Inflammatory macrophage (primary cell): ENCODE data around the gene CTIF.

Source experiments
- DNase-seq, 2 donors: peaks; one replicate each; pipeline ENCODE4 v3.0.0-alpha.2; 2020 to 2022

Gene CTIF

GRCh38 chr18:48533340-48534070 lies 5.3 kb upstream of the CTIF start:
- no peak for DNase-seq

DNA sequence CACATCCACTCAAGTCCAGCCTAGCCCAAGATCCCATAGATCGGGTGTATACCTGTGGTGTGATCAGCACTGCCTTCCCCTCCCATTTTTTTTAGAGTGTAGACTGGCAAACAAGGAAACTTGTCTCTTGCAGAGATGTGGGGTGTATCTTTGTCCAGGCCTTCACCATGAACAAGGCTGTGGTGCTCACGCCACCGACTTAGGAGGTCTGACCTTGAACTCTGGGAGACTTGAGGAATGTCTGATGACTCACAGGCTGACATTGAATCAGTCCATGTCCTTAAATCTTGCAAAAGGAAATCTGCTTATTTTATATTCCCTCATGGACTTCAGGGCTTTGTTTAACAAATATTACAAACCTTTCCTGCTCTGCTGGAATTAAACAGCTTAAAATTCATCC lies 4.5 kb upstream of the CTIF start:
- DNase-seq = no peak

DNA sequence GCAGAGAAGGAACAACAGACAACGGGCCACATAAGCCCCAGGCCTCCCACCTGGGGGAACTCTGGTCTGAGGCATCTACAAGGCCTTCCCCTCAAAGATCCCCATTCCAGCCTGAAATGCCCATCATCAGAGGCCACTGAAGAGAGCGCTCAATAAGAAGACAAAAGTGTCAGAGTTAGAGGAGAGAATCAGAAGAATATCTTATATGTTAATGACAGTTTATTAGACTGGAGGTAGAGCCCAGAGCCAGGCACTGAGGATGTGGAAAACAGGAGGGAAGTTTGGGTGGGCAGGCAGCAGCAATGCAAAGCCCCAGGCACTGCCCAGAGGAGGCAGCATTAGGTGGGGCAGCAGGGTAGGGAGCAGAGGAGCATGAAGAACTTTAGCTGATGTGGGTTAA lies 2.9 kb upstream of the CTIF start:
- DNase-seq = no peak

DNA sequence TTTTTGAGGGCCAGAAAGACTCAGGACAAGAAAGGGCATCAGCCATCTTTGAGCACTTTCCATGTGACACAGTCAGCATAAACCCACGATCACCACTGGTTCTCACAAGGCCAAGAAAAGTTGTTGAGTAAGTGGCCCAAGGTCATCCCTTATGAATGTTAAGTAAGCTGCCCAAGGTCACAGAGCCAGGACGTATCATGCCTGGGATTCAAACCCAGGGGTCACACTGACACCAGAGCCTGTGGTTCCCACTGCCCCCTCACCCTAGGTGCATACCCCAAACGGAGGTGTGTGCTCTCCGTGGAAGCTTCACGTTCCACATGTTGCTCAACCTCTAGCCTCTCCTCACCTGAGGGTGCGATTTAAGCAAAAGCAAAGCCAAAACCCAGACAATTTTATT lies 2.3 kb upstream of the CTIF start:
- DNase-seq = no peak

DNA sequence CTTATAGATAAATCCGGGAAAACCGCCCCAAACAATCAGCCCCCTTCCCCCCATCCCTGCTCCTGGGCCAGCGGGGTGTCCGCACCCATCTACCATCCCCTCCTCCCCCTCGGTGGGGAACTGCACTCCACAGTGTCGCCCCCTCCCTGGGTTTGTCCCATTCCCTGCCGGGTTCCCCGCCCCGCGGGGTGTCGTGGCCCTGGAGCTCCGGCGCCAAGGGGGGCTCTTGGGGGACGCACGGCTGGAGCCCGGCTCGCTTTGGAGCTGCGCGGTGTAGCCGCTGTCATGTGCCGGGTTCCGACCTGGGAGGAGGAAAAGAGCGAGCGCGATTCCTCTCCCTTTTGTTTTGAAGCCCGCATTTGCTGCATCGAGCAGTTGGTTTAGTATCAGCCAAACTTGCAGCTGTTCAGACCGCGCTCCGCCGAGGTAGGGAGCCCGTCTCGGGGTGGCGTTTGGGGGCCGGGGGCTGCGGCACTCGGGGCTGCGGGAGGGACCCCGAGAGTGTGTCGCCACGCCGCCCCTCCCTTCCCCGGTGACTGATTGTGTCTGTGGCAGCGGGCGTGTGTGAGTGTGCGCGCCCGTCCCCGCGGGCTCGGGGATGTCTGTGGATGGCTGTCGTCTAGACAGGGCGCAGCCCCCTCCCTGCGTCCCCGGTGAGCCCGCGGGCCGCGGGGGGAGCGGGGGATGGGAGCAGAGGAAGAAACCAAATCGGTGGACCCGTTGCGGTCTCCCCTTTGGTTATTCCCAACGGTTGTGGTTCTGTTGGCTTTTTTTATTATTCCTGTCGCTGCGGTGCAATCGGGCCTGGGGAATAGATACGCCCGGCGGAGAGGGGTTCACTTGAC lies 797 bp downstream of the CTIF start:
- DNase-seq = peak in 1 of 2 donors; percentile 9

GRCh38 chr18:48540251-48541025 lies 1.6 kb downstream of the CTIF start:
- DNase-seq = peak in 1 of 2 donors; percentile 52

- DNase-seq = peak; percentile 69 to 84
Observed at GRCh38 chr18:48541026-48541746, 2.4 kb downstream of the CTIF start.

DNA sequence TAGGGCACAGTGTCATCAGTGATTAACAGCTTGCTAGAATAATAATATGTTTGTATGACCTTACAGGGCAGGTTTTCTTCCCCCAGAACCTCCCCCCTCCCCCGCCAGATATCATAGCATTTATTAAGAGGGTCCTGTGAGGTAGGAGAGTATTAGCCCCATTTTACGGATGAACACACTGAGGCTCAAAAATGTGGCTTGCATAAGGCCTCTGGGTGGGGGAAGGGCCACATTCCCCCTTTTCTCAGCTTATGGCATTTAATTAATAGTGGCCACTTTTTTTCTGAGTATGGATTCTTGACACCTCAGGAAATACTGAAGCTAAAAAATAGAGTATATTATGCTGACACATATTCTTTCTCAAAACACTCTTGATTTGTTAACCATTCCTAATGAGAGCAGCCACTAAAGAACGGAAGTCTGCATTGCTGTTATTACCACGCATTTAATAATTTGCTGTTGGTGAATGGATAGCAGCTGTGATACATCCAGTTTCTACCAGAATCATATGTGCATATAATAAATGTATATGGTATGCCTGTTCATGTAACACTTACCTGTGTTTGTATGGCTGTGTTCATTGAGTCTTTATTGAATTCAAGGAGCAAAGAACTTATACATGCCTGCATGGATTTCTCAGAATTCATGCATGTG lies 3.0 kb downstream of the CTIF start:
- no peak for DNase-seq

DNA sequence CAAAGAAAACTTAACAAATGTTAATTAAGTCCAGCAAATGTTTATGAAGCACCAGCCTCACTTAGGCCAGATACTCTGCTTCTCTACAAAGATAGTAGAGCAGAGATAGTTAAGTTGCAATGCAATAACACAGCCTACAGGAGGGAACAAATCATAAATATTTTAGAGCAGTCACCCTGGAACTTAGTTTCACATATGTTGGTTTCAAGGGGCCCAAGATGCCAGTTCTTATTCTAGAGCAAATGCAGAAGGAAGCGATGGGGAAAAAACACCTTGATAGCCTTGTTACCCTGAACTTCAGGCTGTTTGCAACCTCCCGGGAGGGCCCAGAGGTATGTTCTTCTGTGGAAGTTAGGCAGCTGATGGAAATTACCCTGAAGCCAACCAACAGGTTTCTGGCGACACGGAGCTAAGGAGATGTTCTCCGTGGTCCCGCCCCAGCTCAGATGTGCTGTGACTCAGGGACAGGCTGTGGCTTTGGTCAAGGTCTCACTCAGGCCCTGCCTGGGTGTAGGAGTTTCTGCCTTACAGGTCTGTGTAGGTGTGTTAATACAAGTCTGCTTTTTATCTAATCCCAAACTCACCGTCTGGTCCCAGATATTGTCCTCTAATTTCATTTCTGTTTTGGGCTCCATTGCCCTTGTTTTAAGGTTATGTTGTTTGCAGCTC lies 3.8 kb downstream of the CTIF start:
- no peak for DNase-seq

GRCh38 chr18:48543228-48543627 lies 4.4 kb downstream of the CTIF start:
- no peak for DNase-seq

DNA sequence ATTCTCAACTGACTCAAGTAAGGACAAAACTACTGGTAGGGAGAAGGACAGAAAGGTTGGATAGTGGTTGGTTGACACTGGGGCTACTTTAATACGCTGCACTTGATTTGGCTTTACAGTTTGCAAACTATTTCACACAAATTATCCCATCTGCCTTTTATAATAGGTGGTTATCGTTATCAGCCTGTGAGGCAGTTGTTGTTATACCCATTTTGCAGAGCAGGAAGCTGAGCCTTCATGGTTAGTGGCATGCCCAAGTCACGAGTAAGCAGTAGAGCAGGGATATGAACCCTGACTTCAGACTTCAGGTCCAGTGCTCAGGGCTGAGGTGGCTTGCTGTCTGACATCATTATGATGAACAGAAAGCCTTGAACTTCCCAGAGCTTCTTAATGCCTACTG lies 5.3 kb downstream of the CTIF start:
- DNase-seq = no peak

DNA sequence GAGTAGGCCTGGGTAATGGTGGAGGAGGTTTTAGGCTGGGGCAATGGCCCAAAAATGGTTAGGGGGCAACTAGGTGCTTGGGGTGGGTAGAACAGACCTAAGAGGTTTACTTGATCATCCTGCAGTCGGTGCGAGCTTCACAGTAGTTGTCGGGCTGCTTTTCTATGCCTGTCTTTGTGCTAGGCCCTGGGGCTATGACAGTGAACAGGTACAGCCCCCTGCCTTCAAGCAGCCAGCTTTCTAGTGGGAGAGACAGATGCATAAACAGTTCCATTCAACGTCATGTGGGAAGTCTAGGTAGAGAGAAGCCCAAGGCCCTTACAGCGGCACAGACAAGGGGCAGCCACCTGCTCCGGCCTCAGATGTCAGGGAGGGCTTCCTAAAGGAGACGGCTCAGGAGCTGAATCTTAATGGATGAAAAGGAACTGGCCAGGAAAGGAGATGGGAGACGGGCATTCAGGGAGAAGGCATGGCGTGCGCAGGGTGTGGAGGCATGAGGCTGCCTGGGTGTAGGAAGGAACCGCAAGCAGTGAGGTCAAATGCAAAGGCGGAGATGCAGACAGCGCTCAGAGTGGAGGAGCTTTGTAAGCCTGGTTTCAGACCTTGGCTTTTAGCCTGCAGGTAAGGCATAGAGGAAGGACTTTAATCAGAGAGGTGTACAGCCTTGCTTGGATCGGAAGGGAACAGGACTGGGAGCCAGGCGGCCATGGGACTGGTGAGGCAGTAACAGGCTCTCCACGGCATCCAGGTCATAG lies 6.0 kb downstream of the CTIF start:
- DNase-seq = no peak

GRCh38 chr18:48545757-48546321 lies 7.0 kb downstream of the CTIF start:
- DNase-seq = peak; percentile 29 to 37

DNA sequence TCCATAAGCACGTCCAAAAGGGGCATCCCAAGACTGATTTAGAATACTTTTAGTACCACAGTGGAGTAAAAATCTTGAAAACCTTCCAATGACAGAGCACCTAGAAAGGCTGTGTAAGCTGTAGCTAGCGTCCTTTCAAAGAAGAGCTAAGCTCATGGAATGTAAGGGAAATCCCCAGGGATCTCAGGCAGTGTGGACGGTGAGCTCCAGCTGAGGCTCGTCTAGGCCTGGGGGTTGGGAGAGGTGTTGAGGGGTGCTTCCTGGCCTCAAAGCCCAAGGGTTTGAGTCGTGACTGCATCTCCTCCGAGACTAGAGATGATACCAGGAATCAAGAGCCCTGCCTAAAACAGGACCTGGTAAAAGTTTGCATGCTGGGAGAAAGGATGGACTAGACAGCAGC lies 7.6 kb downstream of the CTIF start:
- DNase-seq = no peak

DNA sequence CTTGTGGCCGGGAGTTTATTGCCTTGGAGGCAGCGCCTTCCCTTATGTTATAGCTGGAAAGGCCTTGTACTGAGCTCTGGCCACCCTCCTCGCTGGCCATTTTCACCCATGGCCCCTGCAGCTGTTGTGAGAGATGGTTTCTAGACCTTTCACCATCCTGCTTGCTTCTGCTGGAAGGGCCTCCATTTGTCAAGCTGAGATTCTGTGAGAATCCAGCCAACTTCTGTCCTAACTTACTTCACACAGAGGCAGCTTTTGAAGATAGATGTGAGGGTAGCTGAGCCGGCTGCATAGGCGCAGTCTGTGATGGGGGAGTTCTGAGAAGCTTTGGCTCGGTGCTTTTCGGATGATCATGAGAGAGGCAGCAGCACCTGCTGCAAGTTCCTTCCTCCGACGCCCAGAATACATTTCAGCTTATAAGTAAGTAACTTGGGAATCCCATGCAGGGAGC lies 8.7 kb downstream of the CTIF start:
- DNase-seq = no peak

DNA sequence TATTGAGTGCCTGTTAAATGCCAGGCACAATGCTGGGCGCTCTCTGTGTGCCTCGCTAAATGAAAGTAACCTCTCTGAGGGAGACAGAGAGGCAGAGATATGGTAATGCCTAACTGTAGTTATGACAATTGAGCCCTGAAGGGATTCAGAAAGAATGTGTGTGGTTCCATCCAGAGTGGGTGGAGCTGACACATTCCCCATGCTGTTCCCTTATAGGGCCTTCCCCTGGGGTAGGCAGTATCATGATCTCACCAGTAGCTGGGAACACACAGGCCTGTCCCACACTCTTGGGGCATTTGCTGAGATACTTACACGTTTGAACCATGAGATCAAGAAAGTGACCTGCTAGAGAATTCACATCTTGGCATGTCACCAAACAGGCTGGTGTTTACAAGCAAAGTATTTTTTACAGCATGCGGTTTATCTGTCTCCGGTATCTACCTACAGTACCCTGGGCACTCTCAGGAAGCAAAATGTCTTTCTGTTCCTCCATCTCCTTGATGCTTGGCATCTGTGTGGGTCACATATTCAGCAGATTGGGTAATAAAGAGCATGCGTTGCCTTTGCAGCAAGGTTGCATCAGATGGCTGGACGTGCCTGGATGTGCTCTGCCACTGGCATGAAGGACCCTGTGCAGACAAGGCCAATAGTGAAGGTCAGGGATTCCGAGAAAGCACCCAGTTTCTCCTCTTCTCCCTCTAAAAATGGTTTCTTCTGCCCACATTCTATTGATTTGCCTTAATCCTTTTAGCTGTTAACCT lies 9.4 kb downstream of the CTIF start:
- DNase-seq = peak; percentile 61 to 76

DNA sequence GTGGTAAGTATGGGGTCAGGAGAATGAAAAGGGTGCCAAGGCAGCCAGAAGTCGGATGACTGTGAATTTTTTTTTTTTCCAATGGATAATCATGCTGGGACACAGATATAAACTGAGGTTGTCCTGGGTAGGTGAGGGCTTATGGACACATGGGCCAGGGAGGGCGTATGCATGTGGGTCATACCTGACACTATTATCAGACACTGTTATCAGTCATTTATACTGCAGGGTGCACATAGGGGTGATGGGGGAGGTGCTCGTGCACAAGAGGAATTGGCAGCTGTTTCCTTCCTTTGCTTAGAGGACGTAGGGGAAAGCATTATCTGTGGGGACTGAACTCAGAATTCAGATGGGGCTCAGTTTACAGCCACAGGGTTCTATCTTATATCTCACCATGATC lies 10.1 kb downstream of the CTIF start:
- no peak for DNase-seq

GRCh38 chr18:48550101-48550729 lies 11.4 kb downstream of the CTIF start:
- no peak for DNase-seq

- DNase-seq = no peak
Observed at GRCh38 chr18:48551100-48551499, 12.3 kb downstream of the CTIF start.
